HEK293 (cell line): Measurements from ENCODE around the gene TBX15.

ENCODE experiments used
- CTCF ChIA-PET: fragments of 350-600 bp; formaldehyde crosslinking; extraction: SDS; loops from one replicate; lab custom pipeline; 2021; ENCODE audit warnings: antibody characterized with exemption; lab: Yijun Ruan, JAX
- POLR2A ChIA-PET: fragments of 300-600 bp; formaldehyde crosslinking; extraction: SDS; loops from one replicate; lab custom pipeline; 2020; ENCODE audit warnings: antibody characterized with exemption, inconsistent platforms; lab: Yijun Ruan, JAX
- H3K27ac ChIP-seq: fragments of 200-500 bp; sonication (Bioruptor generic); 2 replicates; pipeline ENCODE4 v1.5.1; 2014; ENCODE audit warnings: low read depth, low read length, control low read depth, inconsistent platforms; ENCODE audit errors: extremely low read depth
- H3K36me3 ChIP-seq, 2 experiments: fragments of 200-500 bp in 1 of 2; sonication (Bioruptor generic) in 1 of 2; 1 replicate in 1 of 2; 2 replicates in 1 of 2; pipeline ENCODE4 v1.5.1; 2014 to 2017; ENCODE audit warnings: inconsistent platforms in 2 of 2, low read length in 2 of 2; ENCODE audit not compliant: control insufficient read depth in 2 of 2, insufficient read depth in 1 of 2
- H3K4me1 ChIP-seq: fragments of 200-500 bp; sonication (Bioruptor generic); 2 replicates; pipeline ENCODE4 v1.5.1; 2014; ENCODE audit warnings: mild to moderate bottlenecking, low read length, inconsistent platforms; ENCODE audit not compliant: control insufficient read depth, insufficient read depth
- H3K4me3 ChIP-seq: 2 replicates; pipeline ENCODE4 v1.5.1; 2011; ENCODE audit warnings: low read depth, mild to moderate bottlenecking, control low read depth, low read length, moderate library complexity
- H3K9me3 ChIP-seq: fragments of 200-500 bp; sonication (Bioruptor generic); 2 replicates; pipeline ENCODE4 v1.5.1; 2014; ENCODE audit warnings: low read depth, low read length, inconsistent platforms; ENCODE audit not compliant: control insufficient read depth, insufficient read depth
- BCL11A ChIP-seq: fragments of 450-650 bp; formaldehyde crosslinking; IDR thresholded peaks from 2 replicates; pipeline ENCODE4 v1.5.1; 2016; ENCODE audit warnings: low read depth, missing biosample characterization, missing genetic modification characterization
- FEZF1 ChIP-seq: fragments of 450-650 bp; formaldehyde crosslinking; IDR thresholded peaks from 2 replicates; pipeline ENCODE4 v1.5.1; 2016; ENCODE audit warnings: missing biosample characterization, missing genetic modification characterization
- KLF1 ChIP-seq: fragments of 450-650 bp; formaldehyde crosslinking; IDR thresholded peaks from 2 replicates; pipeline ENCODE4 v1.5.1; 2016; ENCODE audit warnings: missing biosample characterization, missing genetic modification characterization
- KLF16 ChIP-seq: fragments of 450-650 bp; formaldehyde crosslinking; IDR thresholded peaks from 2 replicates; pipeline ENCODE4 v1.5.1; 2017; ENCODE audit warnings: missing biosample characterization, missing genetic modification characterization
- ZEB2 ChIP-seq: fragments of 450-650 bp; formaldehyde crosslinking; IDR thresholded peaks from 2 replicates; pipeline ENCODE4 v1.5.1; 2016; ENCODE audit warnings: missing biosample characterization, missing genetic modification characterization
- ZIC2 ChIP-seq: fragments of 450-650 bp; formaldehyde crosslinking; IDR thresholded peaks from 2 replicates; pipeline ENCODE4 v1.5.1; 2016; ENCODE audit warnings: missing biosample characterization, missing genetic modification characterization
- ZNF133 ChIP-seq: fragments of 450-650 bp; formaldehyde crosslinking; IDR thresholded peaks from 2 replicates; pipeline ENCODE4 v1.5.1; 2016; ENCODE audit warnings: missing biosample characterization, missing genetic modification characterization
- ZNF302 ChIP-seq: fragments of 450-650 bp; formaldehyde crosslinking; IDR thresholded peaks from 2 replicates; pipeline ENCODE4 v1.5.1; 2016; ENCODE audit warnings: missing biosample characterization, missing genetic modification characterization, low read depth
- ZNF366 ChIP-seq: fragments of 450-650 bp; formaldehyde crosslinking; conservative IDR thresholded peaks from 2 replicates; pipeline ENCODE4 v1.5.1; 2016; ENCODE audit warnings: missing biosample characterization, missing genetic modification characterization
- ZNF37A ChIP-seq: fragments of 450-650 bp; IDR thresholded peaks from 2 replicates; pipeline ENCODE4 v1.5.1; 2018; ENCODE audit warnings: missing biosample characterization, missing genetic modification characterization
- ZNF629 ChIP-seq: fragments of 450-650 bp; formaldehyde crosslinking; IDR thresholded peaks from 2 replicates; pipeline ENCODE4 v1.5.1; 2017; ENCODE audit warnings: missing biosample characterization, missing genetic modification characterization
- ZNF776 ChIP-seq: fragments of 450-650 bp; formaldehyde crosslinking; IDR thresholded peaks from 2 replicates; pipeline ENCODE4 v1.5.0; 2017; ENCODE audit warnings: missing biosample characterization, missing genetic modification characterization, borderline replicate concordance
- ZSCAN23 ChIP-seq: fragments of 450-650 bp; formaldehyde crosslinking; IDR thresholded peaks from 2 replicates; pipeline ENCODE4 v1.5.1; 2016; ENCODE audit warnings: missing biosample characterization, missing genetic modification characterization
- TF ChIP-seq, protein P1 (sequence below): fragments of 450-650 bp; formaldehyde crosslinking; IDR thresholded peaks from 2 replicates; pipeline ENCODE4 v1.5.1; 2016; ENCODE audit warnings: missing biosample characterization, missing genetic modification characterization
- TF ChIP-seq, protein P2 (sequence below): fragments of 450-650 bp; formaldehyde crosslinking; IDR thresholded peaks from 2 replicates; pipeline ENCODE4 v1.5.1; 2017; ENCODE audit warnings: missing biosample characterization, missing genetic modification characterization
- TF ChIP-seq, protein P3 (sequence below): fragments of 450-650 bp; formaldehyde crosslinking; IDR thresholded peaks from 2 replicates; pipeline ENCODE4 v1.5.1; 2016; ENCODE audit warnings: missing biosample characterization, missing genetic modification characterization
- TF ChIP-seq, protein P4 (sequence below): fragments of 450-650 bp; formaldehyde crosslinking; IDR thresholded peaks from 2 replicates; pipeline ENCODE4 v1.5.1; 2017; ENCODE audit warnings: missing biosample characterization, missing genetic modification characterization
- TF ChIP-seq, protein P5 (sequence below): fragments of 450-650 bp; formaldehyde crosslinking; IDR thresholded peaks from 2 replicates; pipeline ENCODE4 v1.5.1; 2016; ENCODE audit warnings: missing biosample characterization, missing genetic modification characterization
- TF ChIP-seq, protein P6 (sequence below): fragments of 450-650 bp; formaldehyde crosslinking; IDR thresholded peaks from 2 replicates; pipeline ENCODE4 v1.5.1; 2016; ENCODE audit warnings: missing biosample characterization, missing genetic modification characterization, low read depth
- TF ChIP-seq, protein P7 (sequence below): fragments of 450-650 bp; formaldehyde crosslinking; IDR thresholded peaks from 2 replicates; pipeline ENCODE4 v1.5.1; 2016; ENCODE audit warnings: missing biosample characterization, missing genetic modification characterization

TBX15 gene

DNA sequence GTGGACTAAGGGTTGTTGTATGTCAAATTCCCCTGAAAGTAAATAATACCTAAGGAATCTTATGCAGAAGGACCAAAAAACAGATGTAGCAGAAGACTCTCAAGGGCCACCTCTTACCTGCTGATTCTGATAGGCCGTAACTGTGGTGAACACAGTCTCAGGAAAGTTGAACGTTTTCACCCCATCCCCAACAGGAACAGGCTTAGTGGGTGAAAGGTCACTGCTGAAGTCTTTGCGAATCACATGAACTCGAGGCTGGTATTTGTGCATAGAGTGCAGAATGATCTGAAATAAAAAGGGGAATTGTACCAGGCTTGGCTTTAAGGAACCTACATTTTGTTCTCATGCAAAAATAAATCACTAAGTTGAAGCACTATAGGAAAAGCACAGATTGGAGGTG lies 64.8 kb downstream of the TBX15 start:
- H3K9me3 ChIP-seq: no peaks in the 10 kb centered on the region
- H3K4me3 ChIP-seq: no peak overlapping the region
- peaks cover 3% of the 10 kb centered on the region for H3K4me1 ChIP-seq
- H3K27ac ChIP-seq: no peak overlapping the region
- POLR2A ChIA-PET: no interaction called here
- H3K36me3 ChIP-seq: no peaks in the 10 kb centered on the region
- TF ChIP-seq ZNF37A (tag by site-specific recombination) (no peak), KLF1 (tag by site-specific recombination) (no peak), ZSCAN23 (tag by site-specific recombination) (no peak), ZIC2 (no peak)
- TF ChIP-seq, protein P1, sequence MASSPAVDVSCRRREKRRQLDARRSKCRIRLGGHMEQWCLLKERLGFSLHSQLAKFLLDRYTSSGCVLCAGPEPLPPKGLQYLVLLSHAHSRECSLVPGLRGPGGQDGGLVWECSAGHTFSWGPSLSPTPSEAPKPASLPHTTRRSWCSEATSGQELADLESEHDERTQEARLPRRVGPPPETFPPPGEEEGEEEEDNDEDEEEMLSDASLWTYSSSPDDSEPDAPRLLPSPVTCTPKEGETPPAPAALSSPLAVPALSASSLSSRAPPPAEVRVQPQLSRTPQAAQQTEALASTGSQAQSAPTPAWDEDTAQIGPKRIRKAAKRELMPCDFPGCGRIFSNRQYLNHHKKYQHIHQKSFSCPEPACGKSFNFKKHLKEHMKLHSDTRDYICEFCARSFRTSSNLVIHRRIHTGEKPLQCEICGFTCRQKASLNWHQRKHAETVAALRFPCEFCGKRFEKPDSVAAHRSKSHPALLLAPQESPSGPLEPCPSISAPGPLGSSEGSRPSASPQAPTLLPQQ (tag by site-specific recombination): no peak
- TF ChIP-seq, protein P2, sequence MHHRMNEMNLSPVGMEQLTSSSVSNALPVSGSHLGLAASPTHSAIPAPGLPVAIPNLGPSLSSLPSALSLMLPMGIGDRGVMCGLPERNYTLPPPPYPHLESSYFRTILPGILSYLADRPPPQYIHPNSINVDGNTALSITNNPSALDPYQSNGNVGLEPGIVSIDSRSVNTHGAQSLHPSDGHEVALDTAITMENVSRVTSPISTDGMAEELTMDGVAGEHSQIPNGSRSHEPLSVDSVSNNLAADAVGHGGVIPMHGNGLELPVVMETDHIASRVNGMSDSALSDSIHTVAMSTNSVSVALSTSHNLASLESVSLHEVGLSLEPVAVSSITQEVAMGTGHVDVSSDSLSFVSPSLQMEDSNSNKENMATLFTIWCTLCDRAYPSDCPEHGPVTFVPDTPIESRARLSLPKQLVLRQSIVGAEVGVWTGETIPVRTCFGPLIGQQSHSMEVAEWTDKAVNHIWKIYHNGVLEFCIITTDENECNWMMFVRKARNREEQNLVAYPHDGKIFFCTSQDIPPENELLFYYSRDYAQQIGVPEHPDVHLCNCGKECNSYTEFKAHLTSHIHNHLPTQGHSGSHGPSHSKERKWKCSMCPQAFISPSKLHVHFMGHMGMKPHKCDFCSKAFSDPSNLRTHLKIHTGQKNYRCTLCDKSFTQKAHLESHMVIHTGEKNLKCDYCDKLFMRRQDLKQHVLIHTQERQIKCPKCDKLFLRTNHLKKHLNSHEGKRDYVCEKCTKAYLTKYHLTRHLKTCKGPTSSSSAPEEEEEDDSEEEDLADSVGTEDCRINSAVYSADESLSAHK (tag by site-specific recombination): no peak
- TF ChIP-seq, protein P3, sequence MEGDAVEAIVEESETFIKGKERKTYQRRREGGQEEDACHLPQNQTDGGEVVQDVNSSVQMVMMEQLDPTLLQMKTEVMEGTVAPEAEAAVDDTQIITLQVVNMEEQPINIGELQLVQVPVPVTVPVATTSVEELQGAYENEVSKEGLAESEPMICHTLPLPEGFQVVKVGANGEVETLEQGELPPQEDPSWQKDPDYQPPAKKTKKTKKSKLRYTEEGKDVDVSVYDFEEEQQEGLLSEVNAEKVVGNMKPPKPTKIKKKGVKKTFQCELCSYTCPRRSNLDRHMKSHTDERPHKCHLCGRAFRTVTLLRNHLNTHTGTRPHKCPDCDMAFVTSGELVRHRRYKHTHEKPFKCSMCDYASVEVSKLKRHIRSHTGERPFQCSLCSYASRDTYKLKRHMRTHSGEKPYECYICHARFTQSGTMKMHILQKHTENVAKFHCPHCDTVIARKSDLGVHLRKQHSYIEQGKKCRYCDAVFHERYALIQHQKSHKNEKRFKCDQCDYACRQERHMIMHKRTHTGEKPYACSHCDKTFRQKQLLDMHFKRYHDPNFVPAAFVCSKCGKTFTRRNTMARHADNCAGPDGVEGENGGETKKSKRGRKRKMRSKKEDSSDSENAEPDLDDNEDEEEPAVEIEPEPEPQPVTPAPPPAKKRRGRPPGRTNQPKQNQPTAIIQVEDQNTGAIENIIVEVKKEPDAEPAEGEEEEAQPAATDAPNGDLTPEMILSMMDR (tag by site-specific recombination): no peak
- CTCF ChIA-PET: no interaction called here

DNA sequence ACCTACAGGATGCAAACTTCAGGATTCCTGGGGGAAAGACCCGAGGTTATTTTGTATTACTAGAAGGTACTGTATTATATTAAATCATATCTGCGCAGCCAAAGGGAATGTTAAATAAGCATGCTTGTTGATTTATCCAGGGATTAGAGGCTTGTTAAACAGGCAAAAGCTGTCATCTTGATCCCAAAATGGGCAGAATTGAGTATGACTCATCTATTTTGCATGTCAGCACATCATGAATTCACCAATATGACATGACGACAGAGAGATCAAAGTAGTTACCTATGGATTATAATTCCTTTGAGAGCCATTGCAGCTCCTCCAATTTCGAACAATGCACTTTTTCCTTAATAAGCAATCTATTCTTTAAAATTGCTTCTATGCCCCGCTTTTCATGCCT lies 66.1 kb downstream of the TBX15 start:
- ChIA-PET POLR2A (no interaction called here), CTCF (no interaction called here)
- H3K9me3 ChIP-seq: no peaks in the 10 kb centered on the region
- H3K36me3 ChIP-seq: no peaks in the 10 kb centered on the region
- H3K4me1 ChIP-seq: peaks cover 3% of the 10 kb centered on the region
- H3K27ac ChIP-seq: no peak overlapping the region
- H3K4me3 ChIP-seq: no peak overlapping the region
- TF ChIP-seq ZNF629: peak; percentile 58
- 0 out of 2 replicates have a peak, but pooled peaks have one; percentile 35 for TF ChIP-seq KLF16 (tag by site-specific recombination)
- TF ChIP-seq, protein P4, sequence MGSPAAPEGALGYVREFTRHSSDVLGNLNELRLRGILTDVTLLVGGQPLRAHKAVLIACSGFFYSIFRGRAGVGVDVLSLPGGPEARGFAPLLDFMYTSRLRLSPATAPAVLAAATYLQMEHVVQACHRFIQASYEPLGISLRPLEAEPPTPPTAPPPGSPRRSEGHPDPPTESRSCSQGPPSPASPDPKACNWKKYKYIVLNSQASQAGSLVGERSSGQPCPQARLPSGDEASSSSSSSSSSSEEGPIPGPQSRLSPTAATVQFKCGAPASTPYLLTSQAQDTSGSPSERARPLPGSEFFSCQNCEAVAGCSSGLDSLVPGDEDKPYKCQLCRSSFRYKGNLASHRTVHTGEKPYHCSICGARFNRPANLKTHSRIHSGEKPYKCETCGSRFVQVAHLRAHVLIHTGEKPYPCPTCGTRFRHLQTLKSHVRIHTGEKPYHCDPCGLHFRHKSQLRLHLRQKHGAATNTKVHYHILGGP (tag by site-specific recombination): peak; percentile 96
- TF ChIP-seq FEZF1 (tag by site-specific recombination): peak; percentile 60; the same call in 1 of the 2 replicates
- no peak for TF ChIP-seq ZNF37A (tag by site-specific recombination)
- TF ChIP-seq, protein P5, sequence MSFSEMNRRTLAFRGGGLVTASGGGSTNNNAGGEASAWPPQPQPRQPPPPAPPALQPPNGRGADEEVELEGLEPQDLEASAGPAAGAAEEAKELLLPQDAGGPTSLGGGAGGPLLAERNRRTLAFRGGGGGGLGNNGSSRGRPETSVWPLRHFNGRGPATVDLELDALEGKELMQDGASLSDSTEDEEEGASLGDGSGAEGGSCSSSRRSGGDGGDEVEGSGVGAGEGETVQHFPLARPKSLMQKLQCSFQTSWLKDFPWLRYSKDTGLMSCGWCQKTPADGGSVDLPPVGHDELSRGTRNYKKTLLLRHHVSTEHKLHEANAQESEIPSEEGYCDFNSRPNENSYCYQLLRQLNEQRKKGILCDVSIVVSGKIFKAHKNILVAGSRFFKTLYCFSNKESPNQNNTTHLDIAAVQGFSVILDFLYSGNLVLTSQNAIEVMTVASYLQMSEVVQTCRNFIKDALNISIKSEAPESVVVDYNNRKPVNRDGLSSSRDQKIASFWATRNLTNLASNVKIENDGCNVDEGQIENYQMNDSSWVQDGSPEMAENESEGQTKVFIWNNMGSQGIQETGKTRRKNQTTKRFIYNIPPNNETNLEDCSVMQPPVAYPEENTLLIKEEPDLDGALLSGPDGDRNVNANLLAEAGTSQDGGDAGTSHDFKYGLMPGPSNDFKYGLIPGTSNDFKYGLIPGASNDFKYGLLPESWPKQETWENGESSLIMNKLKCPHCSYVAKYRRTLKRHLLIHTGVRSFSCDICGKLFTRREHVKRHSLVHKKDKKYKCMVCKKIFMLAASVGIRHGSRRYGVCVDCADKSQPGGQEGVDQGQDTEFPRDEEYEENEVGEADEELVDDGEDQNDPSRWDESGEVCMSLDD (tag by site-specific recombination): no peak
- TF ChIP-seq, protein P6, sequence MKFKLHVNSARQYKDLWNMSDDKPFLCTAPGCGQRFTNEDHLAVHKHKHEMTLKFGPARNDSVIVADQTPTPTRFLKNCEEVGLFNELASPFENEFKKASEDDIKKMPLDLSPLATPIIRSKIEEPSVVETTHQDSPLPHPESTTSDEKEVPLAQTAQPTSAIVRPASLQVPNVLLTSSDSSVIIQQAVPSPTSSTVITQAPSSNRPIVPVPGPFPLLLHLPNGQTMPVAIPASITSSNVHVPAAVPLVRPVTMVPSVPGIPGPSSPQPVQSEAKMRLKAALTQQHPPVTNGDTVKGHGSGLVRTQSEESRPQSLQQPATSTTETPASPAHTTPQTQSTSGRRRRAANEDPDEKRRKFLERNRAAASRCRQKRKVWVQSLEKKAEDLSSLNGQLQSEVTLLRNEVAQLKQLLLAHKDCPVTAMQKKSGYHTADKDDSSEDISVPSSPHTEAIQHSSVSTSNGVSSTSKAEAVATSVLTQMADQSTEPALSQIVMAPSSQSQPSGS (tag by site-specific recombination): 0 out of 2 replicates have a peak, but pooled peaks have one; percentile 27
- no peak for TF ChIP-seq BCL11A (tag by site-specific recombination)
- TF ChIP-seq ZNF366 (tag by site-specific recombination): no peak
- no peak for TF ChIP-seq ZNF133 (tag by site-specific recombination)
- TF ChIP-seq, protein P7, sequence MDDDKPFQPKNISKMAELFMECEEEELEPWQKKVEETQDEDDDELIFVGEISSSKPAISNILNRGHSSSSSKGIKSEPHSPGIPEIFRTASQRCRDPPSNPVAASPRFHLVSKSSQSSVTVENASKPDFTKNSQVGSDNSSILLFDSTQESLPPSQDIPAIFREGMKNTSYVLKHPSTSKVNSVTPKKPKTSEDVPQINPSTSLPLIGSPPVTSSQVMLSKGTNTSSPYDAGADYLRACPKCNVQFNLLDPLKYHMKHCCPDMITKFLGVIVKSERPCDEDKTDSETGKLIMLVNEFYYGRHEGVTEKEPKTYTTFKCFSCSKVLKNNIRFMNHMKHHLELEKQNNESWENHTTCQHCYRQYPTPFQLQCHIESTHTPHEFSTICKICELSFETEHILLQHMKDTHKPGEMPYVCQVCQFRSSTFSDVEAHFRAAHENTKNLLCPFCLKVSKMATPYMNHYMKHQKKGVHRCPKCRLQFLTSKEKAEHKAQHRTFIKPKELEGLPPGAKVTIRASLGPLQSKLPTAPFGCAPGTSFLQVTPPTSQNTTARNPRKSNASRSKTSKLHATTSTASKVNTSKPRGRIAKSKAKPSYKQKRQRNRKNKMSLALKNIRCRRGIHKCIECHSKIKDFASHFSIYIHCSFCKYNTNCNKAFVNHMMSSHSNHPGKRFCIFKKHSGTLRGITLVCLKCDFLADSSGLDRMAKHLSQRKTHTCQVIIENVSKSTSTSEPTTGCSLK: no peak
- TF ChIP-seq ZNF776 (tag by site-specific recombination): no peak
- no peak for TF ChIP-seq ZNF302 (tag by site-specific recombination)
- 0 out of 2 replicates have a peak, but pooled peaks have one; percentile 53 for TF ChIP-seq ZEB2 (tag by site-specific recombination)
